NOMO-1 treated with dmso at 0.1 percent for 144 hours (cell line): ENCODE results near the gene CHN1.

Source experiments
- DNase-seq: peaks from one replicate; lab custom pipeline; 2025; ENCODE audit not compliant: unreplicated experiment; lab: John Stamatoyannopoulos, UW

The CHN1 gene

GRCh38 chr2:174877751-174878150 lies 127.4 kb downstream of the CHN1 start:
- no peak for DNase-seq

- no peak for DNase-seq
Observed at GRCh38 chr2:174877301-174877700, 127.9 kb downstream of the CHN1 start.

DNA sequence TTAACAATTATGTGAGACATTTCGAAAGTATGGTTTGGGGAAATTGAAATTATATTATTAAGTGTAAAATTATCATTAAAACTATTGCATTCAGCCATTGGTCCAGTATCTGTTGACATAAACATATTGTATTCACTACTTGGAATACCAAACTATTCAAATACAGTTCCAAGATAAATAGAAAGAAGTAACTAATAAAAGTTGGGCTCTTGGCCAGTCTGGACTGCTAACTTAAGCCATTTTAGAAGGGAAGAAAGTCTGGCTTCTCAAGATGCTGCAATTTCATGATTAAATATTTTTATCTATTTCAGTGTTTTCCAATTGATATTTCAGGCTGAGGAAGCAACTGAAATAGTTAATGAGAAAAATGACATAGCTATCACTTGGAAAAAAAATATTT lies 131.1 kb downstream of the CHN1 start:
- no peak for DNase-seq

GRCh38 chr2:174873471-174873870 lies 131.7 kb downstream of the CHN1 start:
- no peak for DNase-seq

DNA sequence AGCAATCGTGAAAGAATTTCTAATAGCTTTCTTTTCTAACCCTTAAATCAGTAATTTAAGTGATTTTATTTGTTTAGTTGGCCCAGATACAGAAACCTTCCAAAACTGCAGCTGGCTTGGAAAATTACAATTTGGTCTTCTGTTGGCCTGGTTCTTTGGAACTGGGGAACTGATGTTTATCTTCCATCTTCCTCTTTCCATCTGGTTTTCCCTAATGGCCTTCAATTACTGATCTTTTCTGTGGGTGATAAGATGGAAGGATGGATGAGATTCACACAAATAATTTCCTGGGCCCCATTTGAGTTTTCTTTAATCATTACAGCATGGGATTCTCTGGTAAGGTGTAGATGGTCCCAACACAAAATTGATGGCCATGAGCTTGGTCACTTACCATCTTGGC lies 134.4 kb downstream of the CHN1 start:
- DNase-seq, result no peak

GRCh38 chr2:174868878-174869277 lies 136.3 kb downstream of the CHN1 start:
- DNase-seq, result no peak

DNA sequence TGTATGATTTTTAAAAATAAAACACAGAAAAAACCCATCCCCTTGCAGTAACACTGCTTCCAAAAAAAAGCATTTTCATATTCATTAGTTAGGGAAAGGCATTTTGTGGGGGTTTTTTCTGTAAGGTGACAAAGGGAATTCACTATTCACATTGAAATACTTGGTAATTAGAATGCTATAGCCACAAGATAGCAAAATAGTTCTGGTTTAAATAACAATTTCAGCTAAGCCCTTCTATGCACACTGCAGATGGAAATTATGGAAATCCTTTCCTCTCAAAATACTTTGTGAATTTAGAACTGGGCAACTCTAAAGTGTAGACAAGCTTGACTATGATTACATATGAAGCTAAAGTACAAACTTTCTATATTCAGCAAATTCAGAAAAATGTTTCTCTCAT lies 138.8 kb downstream of the CHN1 start:
- no peak for DNase-seq

- DNase-seq, result no peak
Observed at GRCh38 chr2:174863183-174863582, 142.0 kb downstream of the CHN1 start.

DNA sequence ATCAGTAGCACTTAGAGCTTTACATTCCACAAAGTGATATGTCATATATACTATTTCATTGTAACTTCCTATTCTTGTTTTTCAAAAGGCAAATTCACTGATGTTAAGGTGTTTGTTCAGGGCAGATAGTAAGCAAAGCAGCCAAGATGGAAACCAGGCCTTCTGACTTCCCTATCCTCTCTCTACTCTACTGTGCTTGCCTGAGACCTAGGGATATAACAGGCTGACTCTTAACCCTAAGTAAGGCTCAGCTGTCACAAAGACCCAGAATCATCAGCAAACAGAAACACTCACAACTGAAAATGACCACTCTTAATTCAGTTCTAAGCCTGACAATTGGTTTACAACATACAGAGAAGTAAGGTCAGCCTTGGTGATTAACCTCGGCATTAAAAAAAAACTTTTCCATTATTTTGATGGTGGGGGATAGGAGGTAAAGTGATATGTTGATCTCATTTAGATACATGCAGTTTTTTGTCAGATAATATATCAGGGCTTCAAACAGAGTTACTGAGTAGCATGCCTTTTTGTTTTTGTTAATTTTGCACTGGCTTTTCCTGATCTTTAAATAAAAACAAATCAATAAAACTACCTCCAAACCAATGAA lies 145.5 kb downstream of the CHN1 start:
- DNase-seq, result no peak

DNA sequence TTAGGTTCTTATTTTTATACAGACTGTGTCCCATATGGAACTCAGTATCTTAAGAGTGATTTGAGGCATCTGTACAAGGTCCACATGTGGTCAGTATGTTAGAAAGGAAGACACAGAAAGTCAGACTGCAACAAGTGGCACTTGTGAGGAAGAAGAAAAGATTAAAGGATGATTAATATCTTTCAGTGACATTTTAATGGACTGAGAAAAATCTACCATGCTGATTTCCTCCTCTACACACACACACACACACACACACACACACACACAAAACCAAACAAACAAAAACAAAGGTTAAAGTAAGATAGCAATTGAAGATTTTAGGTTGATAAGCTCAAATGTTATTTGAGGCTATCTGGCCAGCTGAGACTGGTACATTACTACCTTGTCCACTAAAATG lies 146.4 kb downstream of the CHN1 start:
- DNase-seq, result no peak

DNA sequence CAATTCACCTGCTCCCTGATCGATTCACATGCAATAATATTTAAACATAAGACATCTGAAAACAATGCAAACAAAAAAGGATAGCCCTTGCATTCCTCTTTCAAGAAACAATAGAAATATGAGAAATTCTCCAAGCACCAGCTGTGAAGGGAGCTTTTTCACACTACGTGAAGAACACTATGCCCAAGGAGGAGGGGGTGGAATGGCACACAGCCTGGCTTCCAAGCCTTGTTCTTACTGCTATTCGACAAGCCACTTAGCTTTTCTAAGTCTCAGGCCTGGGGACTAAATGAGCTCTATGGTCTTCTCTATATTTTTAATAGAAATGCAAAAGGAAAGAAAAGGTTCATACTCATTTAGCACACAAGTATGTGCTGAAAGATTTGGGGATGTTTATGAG lies 148.7 kb downstream of the CHN1 start:
- no peak for DNase-seq

DNA sequence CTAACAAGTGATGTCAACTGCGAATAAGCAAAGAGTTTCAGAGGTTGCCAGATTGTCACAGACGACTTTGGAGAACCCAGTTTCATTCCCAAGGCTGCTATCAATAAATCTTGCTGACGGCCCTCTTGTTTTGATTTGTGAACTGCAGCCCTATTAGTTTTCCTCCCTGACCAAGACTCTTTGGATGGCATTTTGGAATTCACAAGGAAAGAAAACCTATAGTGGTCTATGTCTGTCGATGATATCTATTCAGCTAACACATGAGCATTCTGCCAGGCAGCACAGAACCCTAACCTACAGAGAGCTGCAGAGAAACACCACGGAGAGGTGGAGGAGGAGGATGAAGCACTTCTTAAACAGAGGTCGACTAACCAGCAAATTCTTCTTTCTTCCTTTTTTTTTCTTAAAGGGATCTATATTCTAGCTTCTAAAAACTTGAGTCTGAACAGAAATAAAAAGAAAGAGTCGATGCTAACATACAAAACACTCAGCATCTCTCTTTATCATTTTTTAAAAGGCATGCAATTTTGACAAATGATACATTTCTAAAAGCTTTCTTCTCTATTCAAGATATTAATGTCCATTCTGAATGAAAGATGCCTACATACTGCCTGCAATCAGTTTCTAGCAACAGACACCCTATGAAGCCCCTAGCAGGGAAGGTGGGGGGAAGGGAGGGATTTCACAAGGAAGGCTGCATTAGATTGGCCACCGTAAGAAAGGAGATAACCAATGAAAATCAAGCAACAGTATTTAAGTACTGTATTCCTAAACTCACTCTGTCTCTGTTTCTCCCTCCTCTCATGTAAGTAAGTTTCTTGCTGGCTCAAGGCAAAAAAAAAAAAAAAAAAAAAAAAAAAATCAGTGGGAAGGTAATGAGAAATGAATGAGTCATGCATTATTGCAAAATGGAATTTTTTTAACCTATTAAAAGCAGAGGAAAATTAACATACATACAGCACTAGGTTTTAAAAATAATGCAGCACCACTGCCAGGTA lies 157.9 kb downstream of the CHN1 start:
- no peak for DNase-seq

DNA sequence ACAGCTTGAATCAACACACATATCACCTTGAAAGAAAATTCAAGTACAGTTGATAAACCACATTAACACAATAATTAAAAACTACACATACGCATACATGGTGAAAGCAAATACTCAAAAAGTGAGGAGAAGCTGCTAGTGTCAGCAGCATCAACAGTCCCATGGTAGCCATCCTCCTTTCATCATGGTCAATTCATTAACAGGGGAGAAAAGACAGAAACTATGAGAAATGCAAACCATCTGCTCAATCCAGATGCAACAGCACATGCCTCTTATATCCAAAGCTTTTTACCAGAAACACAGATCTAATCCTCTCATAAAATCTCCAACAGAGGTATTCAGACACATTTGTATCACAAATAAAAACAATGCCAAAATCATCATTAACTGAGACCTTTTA lies 159.0 kb downstream of the CHN1 start:
- no peak for DNase-seq

- no peak for DNase-seq
Observed at GRCh38 chr2:174844295-174844708, 160.9 kb downstream of the CHN1 start.

DNA sequence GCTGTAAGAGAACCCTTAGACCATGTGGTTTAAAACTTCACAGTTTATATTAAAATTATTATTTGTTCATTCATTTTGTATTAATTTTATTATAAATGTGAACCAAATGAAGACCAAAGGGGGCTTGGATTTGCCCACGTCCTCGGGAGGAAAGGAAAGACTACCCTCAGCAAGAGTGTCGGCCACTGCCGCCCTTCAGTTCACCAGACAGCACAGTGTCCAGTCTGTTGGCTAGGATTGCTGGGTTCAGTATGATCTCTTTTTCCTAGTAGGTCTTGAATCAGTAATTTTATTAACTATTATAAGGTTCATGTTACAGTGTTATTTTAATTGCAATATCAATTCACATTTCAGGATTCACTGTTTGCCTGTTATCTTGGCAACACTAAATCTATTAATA lies 162.7 kb downstream of the CHN1 start:
- no peak for DNase-seq

- DNase-seq, result no peak
Observed at GRCh38 chr2:174841936-174842335, 163.2 kb downstream of the CHN1 start.

- no peak for DNase-seq
Observed at GRCh38 chr2:174841350-174841749, 163.8 kb downstream of the CHN1 start.

DNA sequence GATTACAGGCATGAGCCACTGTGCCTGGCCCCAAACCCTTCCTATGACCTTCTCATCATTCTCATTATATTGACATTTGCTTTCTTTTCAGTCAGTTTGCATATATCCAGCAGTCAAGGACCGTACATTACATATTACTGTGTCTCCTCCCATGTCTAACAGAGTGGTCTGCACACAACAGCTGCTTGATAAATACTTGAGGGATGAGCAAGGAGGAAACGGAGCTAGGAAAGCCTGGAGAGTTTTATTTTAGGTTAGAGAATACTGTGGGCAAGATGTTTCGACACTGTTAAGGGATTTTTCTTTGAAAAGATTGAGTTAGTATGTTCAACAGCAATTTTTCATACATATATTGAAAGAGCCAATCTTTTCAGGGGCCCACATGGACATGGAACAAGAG lies 164.7 kb downstream of the CHN1 start:
- no peak for DNase-seq

DNA sequence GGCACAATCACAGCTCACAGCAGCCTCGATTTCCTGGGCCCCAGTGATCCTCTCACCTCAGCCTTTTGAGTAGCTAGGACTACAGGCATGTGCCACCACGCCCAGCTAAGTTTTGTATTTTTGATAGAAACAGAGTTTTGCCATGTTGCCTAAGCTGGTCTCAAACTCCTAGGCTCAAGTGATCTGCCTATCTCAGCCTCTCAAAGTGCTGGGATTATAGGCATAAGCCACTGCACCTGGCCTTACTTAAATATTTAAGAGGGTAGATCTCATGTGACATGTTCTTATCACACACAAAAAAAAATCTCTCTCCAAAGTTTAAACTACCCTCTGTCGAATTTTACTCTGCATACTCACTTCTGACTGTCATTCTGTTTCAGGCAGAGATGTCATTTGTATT lies 165.5 kb downstream of the CHN1 start:
- DNase-seq, result no peak

DNA sequence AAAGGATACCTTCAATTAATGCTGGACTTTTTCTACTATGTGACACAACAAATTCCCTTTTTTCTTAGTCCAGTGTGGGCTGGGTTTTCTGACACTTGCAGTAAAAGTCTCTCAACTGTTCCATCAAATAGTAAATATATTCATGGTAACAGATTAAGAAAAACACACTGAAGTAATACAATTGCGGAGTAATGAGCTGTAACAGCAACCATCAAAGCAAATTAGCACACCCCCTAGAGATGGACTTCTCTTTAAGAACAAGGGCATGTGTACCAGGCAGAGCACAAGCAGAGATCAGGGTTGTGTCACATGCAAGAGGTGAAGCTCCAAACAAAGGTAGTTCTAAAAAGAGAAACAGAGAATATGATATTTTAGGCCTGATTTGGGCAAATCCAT lies 168.2 kb downstream of the CHN1 start:
- DNase-seq, result no peak

- DNase-seq, result no peak
Observed at GRCh38 chr2:174836377-174836994, 168.7 kb downstream of the CHN1 start.

DNA sequence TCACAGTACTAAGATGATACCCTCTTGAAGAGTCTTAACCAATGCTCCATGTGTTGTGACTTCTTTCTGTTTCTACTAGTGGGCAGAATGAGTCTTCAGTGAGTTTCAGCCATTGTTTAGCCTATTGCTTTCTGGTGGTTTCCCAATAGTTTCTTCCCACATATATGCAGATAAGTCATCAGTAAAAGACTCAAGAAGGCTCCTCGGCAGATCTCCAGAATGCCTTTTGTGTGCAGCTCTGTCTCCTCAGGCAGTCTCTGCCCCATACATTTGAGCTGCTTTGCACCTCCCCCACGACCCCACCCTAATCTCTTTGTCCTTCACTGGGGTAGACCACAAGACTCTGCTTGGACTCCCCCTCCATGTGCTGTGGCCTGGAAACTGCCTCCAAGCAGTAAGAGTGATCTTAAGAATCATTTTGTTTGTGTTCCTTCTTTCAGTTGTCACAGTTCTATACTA lies 169.4 kb downstream of the CHN1 start:
- DNase-seq, result no peak
